ENCODE measurements around the gene RNU5D-1.

The RNU5D-1 gene

DNA sequence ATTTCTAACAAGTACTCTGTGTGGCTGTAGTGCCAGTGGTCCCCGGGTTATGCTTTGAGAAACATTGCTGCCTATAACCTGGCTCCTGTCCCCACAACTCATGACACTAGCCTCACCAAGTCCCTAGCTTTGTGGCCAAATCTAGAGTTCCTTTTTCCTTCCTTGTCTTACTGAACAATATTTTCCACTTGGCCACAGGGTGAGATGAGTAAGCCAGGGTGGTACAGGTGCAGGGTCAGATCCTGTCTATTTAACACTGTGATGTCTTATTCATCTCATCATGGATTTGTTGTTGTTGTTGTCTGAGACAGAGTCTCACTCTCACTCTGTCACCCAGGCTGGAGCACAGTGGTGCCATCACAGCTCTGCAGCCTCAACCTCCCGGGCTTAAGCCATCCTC lies 37.8 kb downstream of the RNU5D-1 start:
- peak overlapping the region; percentile 37 for H3K27ac ChIP-seq (ENCODE audit: low read depth, low read length, poor library complexity, severe bottlenecking)
- no peak overlapping the region for H3K4me2 ChIP-seq (ENCODE audit: low read length)
- no peaks in the 10 kb centered on the region for H3K79me2 ChIP-seq (ENCODE audit: insufficient read depth, low read length)
- no peak overlapping the region for H3K9ac ChIP-seq (ENCODE audit: low read length)
- peaks cover 52% of the 10 kb centered on the region for H3K4me1 ChIP-seq (ENCODE audit: insufficient read depth, low read length, severe bottlenecking)
- no peaks in the 10 kb centered on the region; the same call in 1 of the 2 replicates for H3K36me3 ChIP-seq (ENCODE audit: insufficient read depth, low read length)
- H3K9me2 ChIP-seq (ENCODE audit: low read depth, low read length), result no peaks in the 10 kb centered on the region
- no peaks in the 10 kb centered on the region for H3K9me3 ChIP-seq (ENCODE audit: low read length)
- H3K27me3 ChIP-seq (ENCODE audit: insufficient read depth, low read length), result no peaks in the 10 kb centered on the region
- no peaks in the 10 kb centered on the region for H3F3A ChIP-seq (ENCODE audit: insufficient read depth, low read length)
- H3K4me3 ChIP-seq (ENCODE audit: low read depth, low read length, poor library complexity, severe bottlenecking), result no peak overlapping the region
- no peaks in the 10 kb centered on the region for H4K20me1 ChIP-seq (ENCODE audit: insufficient read depth, low read length)
- H2AFZ ChIP-seq (ENCODE audit: low read length), result no peak overlapping the region
- TF ChIP-seq, protein P1, sequence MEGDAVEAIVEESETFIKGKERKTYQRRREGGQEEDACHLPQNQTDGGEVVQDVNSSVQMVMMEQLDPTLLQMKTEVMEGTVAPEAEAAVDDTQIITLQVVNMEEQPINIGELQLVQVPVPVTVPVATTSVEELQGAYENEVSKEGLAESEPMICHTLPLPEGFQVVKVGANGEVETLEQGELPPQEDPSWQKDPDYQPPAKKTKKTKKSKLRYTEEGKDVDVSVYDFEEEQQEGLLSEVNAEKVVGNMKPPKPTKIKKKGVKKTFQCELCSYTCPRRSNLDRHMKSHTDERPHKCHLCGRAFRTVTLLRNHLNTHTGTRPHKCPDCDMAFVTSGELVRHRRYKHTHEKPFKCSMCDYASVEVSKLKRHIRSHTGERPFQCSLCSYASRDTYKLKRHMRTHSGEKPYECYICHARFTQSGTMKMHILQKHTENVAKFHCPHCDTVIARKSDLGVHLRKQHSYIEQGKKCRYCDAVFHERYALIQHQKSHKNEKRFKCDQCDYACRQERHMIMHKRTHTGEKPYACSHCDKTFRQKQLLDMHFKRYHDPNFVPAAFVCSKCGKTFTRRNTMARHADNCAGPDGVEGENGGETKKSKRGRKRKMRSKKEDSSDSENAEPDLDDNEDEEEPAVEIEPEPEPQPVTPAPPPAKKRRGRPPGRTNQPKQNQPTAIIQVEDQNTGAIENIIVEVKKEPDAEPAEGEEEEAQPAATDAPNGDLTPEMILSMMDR (IDR thresholded peaks at IDR 0.05; ENCODE audit: low read length), result no peak
- TF ChIP-seq EZH2 (IDR thresholded peaks at IDR 0.05; ENCODE audit: borderline replicate concordance, low read length), result no peak

DNA sequence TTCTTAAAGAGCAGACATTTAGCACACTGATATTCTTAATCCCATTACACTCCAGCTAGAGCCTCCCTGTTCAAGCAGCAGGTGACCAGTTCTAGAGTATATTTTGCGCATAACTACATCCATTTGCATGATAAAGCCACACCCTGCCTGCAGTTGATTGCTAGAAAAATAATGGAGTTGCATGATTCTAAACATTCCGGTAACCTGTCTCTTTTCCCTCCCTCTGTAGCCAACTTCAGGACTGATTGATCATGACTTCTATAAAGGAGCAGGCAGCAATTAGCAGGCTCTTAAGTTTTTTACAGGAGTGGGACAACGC lies 41.6 kb downstream of the RNU5D-1 start:
- no peaks in the 10 kb centered on the region for H3K27me3 ChIP-seq (ENCODE audit: insufficient read depth, low read length)
- no peak overlapping the region for H2AFZ ChIP-seq (ENCODE audit: low read length)
- H3K4me1 ChIP-seq (ENCODE audit: insufficient read depth, low read length, severe bottlenecking), result peaks cover 20% of the 10 kb centered on the region
- H3K27ac ChIP-seq (ENCODE audit: low read depth, low read length, poor library complexity, severe bottlenecking), result no peak overlapping the region
- no peak overlapping the region for H3K4me3 ChIP-seq (ENCODE audit: low read depth, low read length, poor library complexity, severe bottlenecking)
- H3K9me3 ChIP-seq (ENCODE audit: low read length), result no peaks in the 10 kb centered on the region
- H3K9me2 ChIP-seq (ENCODE audit: low read depth, low read length), result no peaks in the 10 kb centered on the region
- no peak overlapping the region for H3K9ac ChIP-seq (ENCODE audit: low read length)
- H4K20me1 ChIP-seq (ENCODE audit: insufficient read depth, low read length), result no peaks in the 10 kb centered on the region
- H3K4me2 ChIP-seq (ENCODE audit: low read length), result no peak overlapping the region
- TF ChIP-seq, protein P1 (IDR thresholded peaks at IDR 0.05; ENCODE audit: low read length), result no peak
- TF ChIP-seq EZH2 (IDR thresholded peaks at IDR 0.05; ENCODE audit: borderline replicate concordance, low read length), result no peak
- no peaks in the 10 kb centered on the region for H3F3A ChIP-seq (ENCODE audit: insufficient read depth, low read length)
- no peaks in the 10 kb centered on the region; the same call in 1 of the 2 replicates for H3K36me3 ChIP-seq (ENCODE audit: insufficient read depth, low read length)
- H3K79me2 ChIP-seq (ENCODE audit: insufficient read depth, low read length), result no peaks in the 10 kb centered on the region

DNA sequence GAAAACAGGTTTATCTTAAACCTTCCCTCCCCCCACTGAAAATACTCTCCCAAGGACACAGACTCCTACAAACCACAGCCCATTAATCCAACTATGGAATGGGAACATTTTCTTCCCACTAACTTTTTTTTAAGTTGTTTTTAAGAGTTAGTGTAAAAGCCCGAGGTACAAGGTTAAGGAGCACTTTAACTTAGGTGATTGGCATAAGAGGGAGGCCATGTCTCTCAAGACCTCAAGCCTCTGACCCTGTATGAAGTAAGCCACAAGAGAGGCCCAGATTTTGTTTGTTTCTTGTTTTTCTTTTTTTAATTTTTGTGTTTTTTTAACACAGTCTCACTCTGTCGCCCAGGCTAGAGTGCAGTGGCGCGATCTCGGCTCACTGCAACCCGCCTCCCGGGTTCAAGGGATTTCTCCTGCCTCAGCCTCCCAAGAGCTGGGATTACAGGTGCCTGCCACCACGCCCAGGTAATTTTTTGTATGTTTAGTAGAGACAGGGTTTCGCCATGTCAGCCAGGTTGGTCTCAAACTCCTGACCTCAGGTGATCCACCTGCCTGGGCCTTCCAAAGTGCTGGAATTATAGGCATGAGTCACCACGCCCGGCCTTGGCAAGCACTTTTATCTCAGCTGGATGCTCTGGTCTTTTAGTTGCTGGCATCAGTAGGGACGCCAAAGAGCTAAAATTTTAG lies 42.1 kb downstream of the RNU5D-1 start:
- no peaks in the 10 kb centered on the region for H3K9me3 ChIP-seq (ENCODE audit: low read length)
- H3K4me2 ChIP-seq (ENCODE audit: low read length), result no peak overlapping the region
- TF ChIP-seq, protein P1 (IDR thresholded peaks at IDR 0.05; ENCODE audit: low read length), result no peak
- no peak for TF ChIP-seq EZH2 (IDR thresholded peaks at IDR 0.05; ENCODE audit: borderline replicate concordance, low read length)
- no peaks in the 10 kb centered on the region; the same call in 1 of the 2 replicates for H3K36me3 ChIP-seq (ENCODE audit: insufficient read depth, low read length)
- H3F3A ChIP-seq (ENCODE audit: insufficient read depth, low read length), result no peaks in the 10 kb centered on the region
- H3K27me3 ChIP-seq (ENCODE audit: insufficient read depth, low read length), result no peaks in the 10 kb centered on the region
- peaks cover 18% of the 10 kb centered on the region for H3K4me1 ChIP-seq (ENCODE audit: insufficient read depth, low read length, severe bottlenecking)
- H3K9ac ChIP-seq (ENCODE audit: low read length), result no peak overlapping the region
- no peaks in the 10 kb centered on the region for H4K20me1 ChIP-seq (ENCODE audit: insufficient read depth, low read length)
- no peaks in the 10 kb centered on the region for H3K9me2 ChIP-seq (ENCODE audit: low read depth, low read length)
- H3K79me2 ChIP-seq (ENCODE audit: insufficient read depth, low read length), result no peaks in the 10 kb centered on the region
- H2AFZ ChIP-seq (ENCODE audit: low read length), result no peak overlapping the region
- H3K27ac ChIP-seq (ENCODE audit: low read depth, low read length, poor library complexity, severe bottlenecking), result no peak overlapping the region
- no peak overlapping the region for H3K4me3 ChIP-seq (ENCODE audit: low read depth, low read length, poor library complexity, severe bottlenecking)

Measured in OCI-LY1 (cell line).